ENCODE data around the gene LGALSL. TPM values are rescaled to one million over a fixed set of nuclear protein-coding genes. Genes with fewer than 3 reads are reported as not detected.
A peak's percentile ranks its signal among the peaks of the same experiment; 100 is the strongest.
"Not testable (repeated sequence)": the region's sequence is repeated elsewhere in the genome, so short reads cannot be mapped to it uniquely, and the experiment has no call there.

LGALSL gene
- total RNA-seq, 1 experiment from 2014 or later: 23.8 TPM

DNA sequence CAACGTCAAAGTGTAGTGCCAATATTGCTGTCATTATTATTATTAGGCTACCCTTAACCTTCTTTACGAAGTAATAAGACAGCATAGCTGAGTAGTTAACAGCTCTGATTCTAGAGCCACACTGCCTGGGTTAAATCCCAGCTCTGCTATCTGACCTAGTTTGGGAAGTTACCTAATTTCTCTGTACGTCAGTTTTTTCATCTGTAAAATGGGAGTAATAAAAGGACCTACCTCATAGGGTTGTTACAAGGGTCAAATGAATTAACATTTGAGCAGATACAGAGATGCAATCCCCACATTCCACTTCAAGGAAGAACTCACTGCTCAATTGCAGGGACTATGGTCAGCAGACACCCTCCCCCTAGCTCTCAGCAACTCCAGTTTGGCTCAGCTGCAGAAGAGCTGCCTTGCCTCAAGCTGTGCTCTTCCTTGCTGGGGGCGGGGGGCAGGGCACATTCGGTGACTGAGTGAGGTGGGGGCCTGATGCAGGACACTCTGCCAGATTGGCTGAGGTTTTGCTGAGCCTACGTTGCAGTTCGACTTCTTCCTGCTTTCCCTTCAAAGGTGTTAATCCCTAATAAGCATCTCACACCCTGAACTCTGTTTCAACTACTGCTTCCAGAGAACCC, 11.0 kb upstream of the LGALSL start:
- H3T11ph ChIP-seq (ENCODE audit: low read length): no peak overlapping the region
- H4K5ac ChIP-seq (ENCODE audit: insufficient read length, low read depth, low read length): no peak overlapping the region
- no peaks in the 10 kb centered on the region for H3K27me3 Mint-ChIP-seq (ENCODE audit: low read depth)
- no peak overlapping the region for H3K27ac ChIP-seq (ENCODE audit: insufficient read length, low read depth, low read length)
- H3K4me2 ChIP-seq (ENCODE audit: insufficient read depth, insufficient read length, low read length): no peak overlapping the region
- H2AFZ ChIP-seq (ENCODE audit: low read length): no peak overlapping the region
- peak; percentile 66 for DNase-seq
- H3K4me1 ChIP-seq (ENCODE audit: insufficient read depth, low read length): no peaks in the 10 kb centered on the region
- TF ChIP-seq, protein P1, sequence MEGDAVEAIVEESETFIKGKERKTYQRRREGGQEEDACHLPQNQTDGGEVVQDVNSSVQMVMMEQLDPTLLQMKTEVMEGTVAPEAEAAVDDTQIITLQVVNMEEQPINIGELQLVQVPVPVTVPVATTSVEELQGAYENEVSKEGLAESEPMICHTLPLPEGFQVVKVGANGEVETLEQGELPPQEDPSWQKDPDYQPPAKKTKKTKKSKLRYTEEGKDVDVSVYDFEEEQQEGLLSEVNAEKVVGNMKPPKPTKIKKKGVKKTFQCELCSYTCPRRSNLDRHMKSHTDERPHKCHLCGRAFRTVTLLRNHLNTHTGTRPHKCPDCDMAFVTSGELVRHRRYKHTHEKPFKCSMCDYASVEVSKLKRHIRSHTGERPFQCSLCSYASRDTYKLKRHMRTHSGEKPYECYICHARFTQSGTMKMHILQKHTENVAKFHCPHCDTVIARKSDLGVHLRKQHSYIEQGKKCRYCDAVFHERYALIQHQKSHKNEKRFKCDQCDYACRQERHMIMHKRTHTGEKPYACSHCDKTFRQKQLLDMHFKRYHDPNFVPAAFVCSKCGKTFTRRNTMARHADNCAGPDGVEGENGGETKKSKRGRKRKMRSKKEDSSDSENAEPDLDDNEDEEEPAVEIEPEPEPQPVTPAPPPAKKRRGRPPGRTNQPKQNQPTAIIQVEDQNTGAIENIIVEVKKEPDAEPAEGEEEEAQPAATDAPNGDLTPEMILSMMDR (conservative IDR thresholded peaks at IDR 0.05): no peak
- H2BK12ac ChIP-seq (ENCODE audit: insufficient read length, low read depth, low read length): no peak overlapping the region
- no peak overlapping the region for H2BK120ac ChIP-seq (ENCODE audit: low read depth, low read length, poor library complexity, severe bottlenecking)
- no peaks in the 10 kb centered on the region for H3K27me3 ChIP-seq (ENCODE audit: insufficient read depth, low read length)
- H3K27ac Mint-ChIP-seq: no peak overlapping the region
- H4K91ac ChIP-seq (ENCODE audit: insufficient read length, low read depth, low read length): no peak overlapping the region
- H2BK5ac ChIP-seq (ENCODE audit: insufficient read length, low read length): no peak overlapping the region
- H2BK20ac ChIP-seq (ENCODE audit: low read depth, low read length, poor library complexity, severe bottlenecking): no peak overlapping the region
- H3K9ac ChIP-seq (ENCODE audit: extremely low read depth, insufficient read length, low read length): no peak overlapping the region
- no peaks in the 10 kb centered on the region for H3K9me3 ChIP-seq (ENCODE audit: control insufficient read depth, low read depth, low read length)
- H3K36me3 Mint-ChIP-seq (ENCODE audit: insufficient read depth in 1 of 3, low read depth in 3 of 3): no peaks in the 10 kb centered on the region
- peaks cover 14 to 17% of the 10 kb centered on the region in 2 experiments for H3K4me1 Mint-ChIP-seq
- H3K23me2 ChIP-seq (ENCODE audit: insufficient read length, low read depth, low read length, poor library complexity, severe bottlenecking): no peaks in the 10 kb centered on the region
- no peaks in the 10 kb centered on the region for H3K79me2 ChIP-seq (ENCODE audit: insufficient read depth, low read length)
- no peak overlapping the region for H3K4ac ChIP-seq (ENCODE audit: low read depth, low read length)
- no peaks in the 10 kb centered on the region for H3K9me3 Mint-ChIP-seq
- no peak overlapping the region for H3K4me3 Mint-ChIP-seq
- no peak overlapping the region for H3K56ac ChIP-seq (ENCODE audit: insufficient read length, low read depth, low read length)
- WGBS (ENCODE audit: extremely low coverage, insufficient read length, low lambda C conversion rate): no CpG with 5 or more reads among the region's 7 CpGs
- no peaks in the 10 kb centered on the region for H3K79me1 ChIP-seq (ENCODE audit: insufficient read depth, low read depth, low read length, poor library complexity, severe bottlenecking)
- no peak overlapping the region for H2BK15ac ChIP-seq (ENCODE audit: low read depth, low read length)
- no peak overlapping the region for H3K14ac ChIP-seq (ENCODE audit: insufficient read depth, low read length)
- H4K20me1 ChIP-seq (ENCODE audit: control insufficient read depth, insufficient read depth, insufficient read length): no peaks in the 10 kb centered on the region
- H3K18ac ChIP-seq (ENCODE audit: insufficient read length, low read depth, low read length): no peak overlapping the region
- no peak overlapping the region for H4K8ac ChIP-seq (replicated peaks; ENCODE audit: insufficient read length, low read depth, low read length)
- H3K23ac ChIP-seq (ENCODE audit: insufficient read length, low read depth, low read length): no peak overlapping the region
- no peak overlapping the region for H2AK5ac ChIP-seq (ENCODE audit: insufficient read length, low read length)

DNA sequence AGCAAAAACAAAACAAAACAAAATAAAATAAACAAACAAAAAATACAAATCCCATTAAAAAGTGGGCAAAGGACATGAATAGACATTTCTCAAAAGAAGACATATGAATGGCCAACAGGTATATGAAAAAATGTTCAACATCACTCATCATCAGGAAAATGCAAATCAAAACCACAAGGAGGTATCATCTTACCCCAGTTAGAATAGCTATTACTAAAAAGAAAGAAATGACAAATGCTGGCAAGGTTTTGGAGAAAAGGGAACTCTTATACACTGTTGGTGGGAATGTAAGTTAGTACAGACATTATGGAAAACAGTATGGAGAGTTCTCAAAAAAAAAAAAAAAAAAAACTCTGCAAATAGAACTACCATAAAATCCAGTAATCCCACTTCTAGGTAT, 8.0 kb upstream of the LGALSL start:
- not testable (repeated sequence) for H3K14ac ChIP-seq (ENCODE audit: insufficient read depth, low read length); H3K18ac ChIP-seq (ENCODE audit: insufficient read length, low read depth, low read length); H3K27ac Mint-ChIP-seq; H4K20me1 ChIP-seq (ENCODE audit: control insufficient read depth, insufficient read depth, insufficient read length); DNase-seq; H3K27me3 Mint-ChIP-seq (ENCODE audit: low read depth); H3K9me3 Mint-ChIP-seq; H4K91ac ChIP-seq (ENCODE audit: insufficient read length, low read depth, low read length); H3T11ph ChIP-seq (ENCODE audit: low read length); H3K4me2 ChIP-seq (ENCODE audit: insufficient read depth, insufficient read length, low read length); H2BK5ac ChIP-seq (ENCODE audit: insufficient read length, low read length); H3K27ac ChIP-seq (ENCODE audit: insufficient read length, low read depth, low read length); H3K23ac ChIP-seq (ENCODE audit: insufficient read length, low read depth, low read length); H2BK12ac ChIP-seq (ENCODE audit: insufficient read length, low read depth, low read length); H3K4ac ChIP-seq (ENCODE audit: low read depth, low read length); H2BK15ac ChIP-seq (ENCODE audit: low read depth, low read length); H3K79me2 ChIP-seq (ENCODE audit: insufficient read depth, low read length); H3K56ac ChIP-seq (ENCODE audit: insufficient read length, low read depth, low read length); H2BK20ac ChIP-seq (ENCODE audit: low read depth, low read length, poor library complexity, severe bottlenecking); H2BK120ac ChIP-seq (ENCODE audit: low read depth, low read length, poor library complexity, severe bottlenecking); H3K9ac ChIP-seq (ENCODE audit: extremely low read depth, insufficient read length, low read length); H3K23me2 ChIP-seq (ENCODE audit: insufficient read length, low read depth, low read length, poor library complexity, severe bottlenecking); H3K9me3 ChIP-seq (ENCODE audit: control insufficient read depth, low read depth, low read length); H4K8ac ChIP-seq (replicated peaks; ENCODE audit: insufficient read length, low read depth, low read length); H3K4me1 ChIP-seq (ENCODE audit: insufficient read depth, low read length); H4K5ac ChIP-seq (ENCODE audit: insufficient read length, low read depth, low read length); H3K4me3 Mint-ChIP-seq; H2AK5ac ChIP-seq (ENCODE audit: insufficient read length, low read length); H2AFZ ChIP-seq (ENCODE audit: low read length); H3K36me3 Mint-ChIP-seq (ENCODE audit: insufficient read depth in 1 of 3, low read depth in 3 of 3); H3K27me3 ChIP-seq (ENCODE audit: insufficient read depth, low read length); H3K79me1 ChIP-seq (ENCODE audit: insufficient read depth, low read depth, low read length, poor library complexity, severe bottlenecking)
- peaks cover 26 to 29% of the 10 kb centered on the region in 2 experiments for H3K4me1 Mint-ChIP-seq

All from H9 (cell line).